Measurements from ENCODE around the gene FAM9C. TPM values are rescaled to one million over a fixed set of nuclear protein-coding genes. Genes with fewer than 3 reads are reported as not detected.
"Not testable (repeated sequence)": the region's sequence is repeated elsewhere in the genome, so short reads cannot be mapped to it uniquely, and the experiment has no call there.

The FAM9C gene
- total RNA-seq, 4 donors from 2014 or later = not detected

GRCh38 chrX:13088156-13088487 lies 43.7 kb upstream of the FAM9C start:
- no peak for TF ChIP-seq CTCF (IDR thresholded peaks at IDR 0.05)

GRCh38 chrX:13087322-13088155 lies 43.1 kb upstream of the FAM9C start:
- DNase-seq (ENCODE audit: low spot score) (no peak), ATAC-seq (ENCODE audit: low FRiP score) (no peak)
- no peak for TF ChIP-seq CTCF (IDR thresholded peaks at IDR 0.05)

More at GRCh38 chrX:13088156-13088487, 43.7 kb upstream of the FAM9C start:
- DNase-seq (ENCODE audit: low spot score) = no peak
- ATAC-seq (ENCODE audit: low FRiP score) = no peak

- DNase-seq (ENCODE audit: low spot score); ATAC-seq (ENCODE audit: low FRiP score): not testable (repeated sequence)
These were observed 42.4 kb upstream of the FAM9C start for GRCh38 chrX:13086793-13087321.

GRCh38 chrX:13086076-13086475 lies 41.7 kb upstream of the FAM9C start:
- ATAC-seq (ENCODE audit: low FRiP score) (no peak), DNase-seq (ENCODE audit: low spot score) (no peak)
- no peak for TF ChIP-seq CTCF (IDR thresholded peaks at IDR 0.05)

- ATAC-seq (ENCODE audit: low FRiP score) (no peak), DNase-seq (ENCODE audit: low spot score) (no peak)
- no peak for TF ChIP-seq CTCF (IDR thresholded peaks at IDR 0.05)
These were observed 41.1 kb upstream of the FAM9C start for GRCh38 chrX:13085526-13085925.

- DNase-seq (ENCODE audit: low spot score) = no peak
- ATAC-seq (ENCODE audit: low FRiP score) = no peak
- TF ChIP-seq CTCF (IDR thresholded peaks at IDR 0.05) = no peak
These were observed 40.2 kb upstream of the FAM9C start for GRCh38 chrX:13084611-13085010.

- ATAC-seq (ENCODE audit: low FRiP score); DNase-seq (ENCODE audit: low spot score): not testable (repeated sequence)
These were observed 39.4 kb upstream of the FAM9C start for GRCh38 chrX:13083755-13084326.
